Testis (tissue), 2 donors: ENCODE measurements around the gene PTPRN2.

ENCODE experiments used
- CTCF ChIP-seq, 3 experiments: fragments of 450-650 bp in 2 of 3; fragments of 200-600 bp in 1 of 3; sonication (generic) in 1 of 3; IDR thresholded peaks; one replicate each; pipeline ENCODE4 v1.5.1; 2016 to 2019; ENCODE audit warnings: antibody characterized with exemption in 3 of 3, mild to moderate bottlenecking in 2 of 3, moderate library complexity in 1 of 3
- POLR2A ChIP-seq: fragments of 450-650 bp; IDR thresholded peaks from one replicate; pipeline ENCODE4 v1.6.1; 2017; ENCODE audit warnings: antibody characterized with exemption, mild to moderate bottlenecking, moderate library complexity

DNA sequence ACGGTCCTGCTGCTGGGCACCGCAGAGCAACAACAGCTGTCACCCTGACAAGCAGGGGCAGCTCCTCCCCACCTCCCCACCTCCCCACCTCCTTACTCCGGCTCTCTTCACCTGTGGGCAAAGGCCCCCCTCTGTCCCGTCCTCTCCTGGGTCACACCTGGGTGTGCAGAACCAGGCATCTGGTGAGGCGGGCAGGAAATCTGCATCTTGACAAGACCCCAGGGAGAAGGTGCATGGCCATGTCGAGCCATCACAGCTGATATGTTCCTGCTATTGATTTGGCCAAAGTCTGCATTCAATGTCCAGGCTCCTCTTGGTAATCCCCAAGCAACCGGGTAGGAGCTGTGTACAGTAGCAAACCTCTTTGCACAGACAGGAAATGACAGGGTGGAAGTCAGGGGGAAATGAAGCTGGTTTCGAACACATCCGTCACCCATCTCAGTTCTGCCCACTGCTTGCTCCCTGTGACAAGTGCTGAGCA, 696.7 kb downstream of the PTPRN2 start:
- TF ChIP-seq POLR2A (no peak), CTCF (IDR thresholded peaks at IDR 0.05) (no peak)
